ENCODE data around the gene PCDH18.

DNA sequence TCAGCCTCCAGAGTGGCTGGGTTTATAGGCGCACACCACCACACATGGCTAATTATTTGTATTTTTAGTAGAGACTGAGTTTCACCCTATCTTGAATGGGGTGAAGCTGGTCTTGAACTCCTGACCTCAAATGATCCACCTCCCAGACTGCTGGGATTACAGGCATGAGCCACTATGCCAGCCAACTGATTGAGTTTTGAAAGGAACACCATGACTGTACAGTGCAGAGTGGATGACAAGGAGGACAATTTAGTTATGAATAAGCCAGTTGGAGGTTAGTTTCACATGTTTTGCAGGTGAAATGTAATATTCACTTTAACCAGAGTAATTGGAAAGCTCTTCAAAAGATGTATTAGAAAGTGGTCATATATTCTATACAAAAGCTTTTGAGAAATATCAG lies 60.8 kb downstream of the PCDH18 start:
- TF ChIP-seq, protein P1, sequence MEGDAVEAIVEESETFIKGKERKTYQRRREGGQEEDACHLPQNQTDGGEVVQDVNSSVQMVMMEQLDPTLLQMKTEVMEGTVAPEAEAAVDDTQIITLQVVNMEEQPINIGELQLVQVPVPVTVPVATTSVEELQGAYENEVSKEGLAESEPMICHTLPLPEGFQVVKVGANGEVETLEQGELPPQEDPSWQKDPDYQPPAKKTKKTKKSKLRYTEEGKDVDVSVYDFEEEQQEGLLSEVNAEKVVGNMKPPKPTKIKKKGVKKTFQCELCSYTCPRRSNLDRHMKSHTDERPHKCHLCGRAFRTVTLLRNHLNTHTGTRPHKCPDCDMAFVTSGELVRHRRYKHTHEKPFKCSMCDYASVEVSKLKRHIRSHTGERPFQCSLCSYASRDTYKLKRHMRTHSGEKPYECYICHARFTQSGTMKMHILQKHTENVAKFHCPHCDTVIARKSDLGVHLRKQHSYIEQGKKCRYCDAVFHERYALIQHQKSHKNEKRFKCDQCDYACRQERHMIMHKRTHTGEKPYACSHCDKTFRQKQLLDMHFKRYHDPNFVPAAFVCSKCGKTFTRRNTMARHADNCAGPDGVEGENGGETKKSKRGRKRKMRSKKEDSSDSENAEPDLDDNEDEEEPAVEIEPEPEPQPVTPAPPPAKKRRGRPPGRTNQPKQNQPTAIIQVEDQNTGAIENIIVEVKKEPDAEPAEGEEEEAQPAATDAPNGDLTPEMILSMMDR (conservative IDR thresholded peaks at IDR 0.05): no peak
- TF ChIP-seq ZFX (IDR thresholded peaks at IDR 0.05): no peak
